Neural cell (in vitro differentiated cells): Measurements from ENCODE around the gene LPGAT1.

Source experiments
- EP300 ChIP-seq: fragments of 450-650 bp; conservative IDR thresholded peaks from 2 replicates; pipeline ENCODE4 v1.6.1; 2014; ENCODE audit warnings: antibody characterized with exemption, mild to moderate bottlenecking, moderate library complexity; ENCODE audit not compliant: poor library complexity, severe bottlenecking
- EZH2 ChIP-seq: fragments of 200-600, 300-800 bp; shearing (Covaris generic), sonication (generic); IDR thresholded peaks from 2 replicates; pipeline ENCODE4 v1.6.1; 2014; ENCODE audit warnings: antibody characterized with exemption, low read length, borderline replicate concordance, mild to moderate bottlenecking; ENCODE audit not compliant: insufficient read depth, poor library complexity, severe bottlenecking

DNA sequence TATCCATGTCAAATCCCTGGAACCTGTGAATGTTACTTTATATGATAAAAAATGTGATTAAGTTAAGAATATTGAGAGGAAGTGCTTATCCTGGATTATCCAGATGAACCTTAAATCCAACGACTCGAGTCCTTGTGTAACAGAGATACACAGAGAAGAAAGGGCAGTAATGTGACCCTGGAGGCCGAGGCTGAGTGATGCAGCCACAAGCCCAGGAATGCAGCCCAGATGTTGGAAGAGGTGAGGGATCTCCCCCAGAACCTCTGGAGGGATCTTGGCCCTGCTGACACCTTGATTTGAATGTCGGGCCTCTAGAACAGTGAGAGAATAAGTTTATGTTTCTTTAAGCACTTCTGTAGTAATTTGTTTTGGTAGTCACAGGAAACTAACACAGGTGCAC is 18.0 kb downstream of the LPGAT1 start:
- no peak for TF ChIP-seq EZH2
- TF ChIP-seq EP300, result no peak
